Measurements from ENCODE around the gene PLXND1.
"Not testable (repeated sequence)": the region's sequence is repeated elsewhere in the genome, so short reads cannot be mapped to it uniquely, and the experiment has no call there.

Gene PLXND1

GRCh38 chr3:129612534-129613366 is 6.3 kb upstream of the PLXND1 start:
- no peak for DNase-seq

- no peak for DNase-seq
Measured at GRCh38 chr3:129611812-129612533, 5.5 kb upstream of the PLXND1 start.

- DNase-seq, result no peak
Measured at GRCh38 chr3:129611446-129611800, 4.9 kb upstream of the PLXND1 start.

DNA sequence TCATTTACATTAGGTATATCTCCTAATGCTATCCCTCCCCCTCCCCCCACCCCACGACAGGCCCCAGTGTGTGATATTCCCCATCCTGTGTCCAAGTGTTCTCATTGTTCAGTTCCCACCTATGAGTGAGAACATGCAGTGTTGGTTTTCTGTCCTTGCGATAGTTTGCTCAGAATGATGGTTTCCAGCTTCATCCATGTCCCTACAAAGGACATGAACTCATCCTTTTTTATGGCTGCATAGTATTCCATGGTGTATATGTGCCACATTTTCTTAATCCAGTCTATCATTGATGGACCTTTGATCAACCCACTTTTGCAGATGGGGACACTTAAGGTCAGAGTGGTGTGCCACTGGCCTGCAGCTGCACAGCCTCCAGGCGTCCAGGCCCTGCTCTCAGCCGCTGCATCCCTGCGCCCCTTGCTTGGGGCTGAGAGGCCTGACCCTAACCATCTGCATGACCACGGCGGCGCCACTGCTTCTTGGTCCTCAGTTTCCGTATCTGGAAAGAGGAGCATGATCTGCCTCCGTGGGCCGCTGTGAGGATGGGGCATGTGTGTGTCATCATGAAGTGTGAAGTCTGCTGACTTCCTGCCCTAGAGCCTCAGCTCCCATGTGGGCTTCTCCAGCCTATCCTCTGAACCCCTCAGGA is 4.4 kb upstream of the PLXND1 start:
- DNase-seq, result not testable (repeated sequence)

- no peak for DNase-seq
Measured at GRCh38 chr3:129610276-129610675, 3.8 kb upstream of the PLXND1 start.

DNA sequence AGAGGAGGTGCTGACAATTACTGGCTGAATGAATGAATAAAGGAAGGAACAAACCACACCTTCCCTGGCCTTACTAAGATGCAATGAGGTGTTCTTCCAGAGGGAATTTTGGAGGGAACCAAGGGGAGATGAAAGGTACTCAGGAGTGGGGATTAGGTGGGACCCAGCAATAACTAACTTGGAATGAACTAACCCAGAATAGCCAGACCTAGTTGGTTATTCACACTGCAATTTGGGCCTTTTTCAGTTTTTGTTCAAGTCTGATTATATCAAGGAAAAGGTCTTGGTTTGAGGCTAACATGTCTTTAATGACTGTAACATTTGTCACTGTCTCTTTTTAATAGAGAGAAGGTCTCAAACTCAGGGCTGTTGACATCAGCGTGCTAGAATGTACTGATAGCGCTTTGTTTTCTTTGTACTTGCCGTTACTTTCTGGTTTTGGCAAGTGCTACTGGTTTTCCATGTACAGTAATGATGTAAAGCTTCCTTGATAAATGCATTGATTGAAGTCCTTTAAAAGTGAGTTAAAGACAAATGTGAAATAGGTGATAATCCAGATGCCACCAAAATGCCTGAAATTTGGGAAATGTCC is 3.2 kb upstream of the PLXND1 start:
- DNase-seq, result no peak

DNA sequence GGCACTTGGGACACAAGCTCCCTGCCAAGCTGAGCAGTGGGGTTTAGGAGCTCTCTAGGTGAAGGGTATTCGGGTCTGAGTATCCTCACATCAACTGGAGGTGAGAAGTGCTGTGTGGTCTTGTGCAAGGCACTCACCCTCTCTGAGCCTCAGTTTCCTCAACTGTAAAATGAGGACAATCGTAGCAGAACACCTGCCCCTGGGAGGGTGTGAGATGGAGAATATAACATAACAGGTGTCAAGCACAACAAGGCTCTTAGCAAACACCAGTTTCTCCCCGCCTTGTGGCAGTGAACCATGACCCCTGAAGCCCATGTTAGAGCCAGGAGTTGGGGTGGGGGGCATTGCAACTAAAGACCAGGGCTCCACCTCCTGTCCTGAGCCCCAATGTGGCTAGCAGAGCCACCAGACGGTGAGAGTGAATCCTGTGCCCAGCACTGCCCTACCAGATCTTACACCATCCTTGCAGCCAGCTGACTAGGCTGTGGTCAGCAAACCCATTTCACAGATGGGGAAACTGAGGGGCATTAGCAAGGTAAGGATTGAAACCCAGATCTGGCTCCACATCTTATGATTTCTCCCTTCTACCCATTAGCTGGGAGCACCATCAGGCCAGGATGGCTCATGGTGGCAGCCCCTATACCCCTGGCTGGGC is 2.6 kb upstream of the PLXND1 start:
- no peak for DNase-seq

GRCh38 chr3:129608087-129608935 is 1.8 kb upstream of the PLXND1 start:
- no peak for DNase-seq

GRCh38 chr3:129607391-129608068 is 1.1 kb upstream of the PLXND1 start:
- DNase-seq, result no peak

DNA sequence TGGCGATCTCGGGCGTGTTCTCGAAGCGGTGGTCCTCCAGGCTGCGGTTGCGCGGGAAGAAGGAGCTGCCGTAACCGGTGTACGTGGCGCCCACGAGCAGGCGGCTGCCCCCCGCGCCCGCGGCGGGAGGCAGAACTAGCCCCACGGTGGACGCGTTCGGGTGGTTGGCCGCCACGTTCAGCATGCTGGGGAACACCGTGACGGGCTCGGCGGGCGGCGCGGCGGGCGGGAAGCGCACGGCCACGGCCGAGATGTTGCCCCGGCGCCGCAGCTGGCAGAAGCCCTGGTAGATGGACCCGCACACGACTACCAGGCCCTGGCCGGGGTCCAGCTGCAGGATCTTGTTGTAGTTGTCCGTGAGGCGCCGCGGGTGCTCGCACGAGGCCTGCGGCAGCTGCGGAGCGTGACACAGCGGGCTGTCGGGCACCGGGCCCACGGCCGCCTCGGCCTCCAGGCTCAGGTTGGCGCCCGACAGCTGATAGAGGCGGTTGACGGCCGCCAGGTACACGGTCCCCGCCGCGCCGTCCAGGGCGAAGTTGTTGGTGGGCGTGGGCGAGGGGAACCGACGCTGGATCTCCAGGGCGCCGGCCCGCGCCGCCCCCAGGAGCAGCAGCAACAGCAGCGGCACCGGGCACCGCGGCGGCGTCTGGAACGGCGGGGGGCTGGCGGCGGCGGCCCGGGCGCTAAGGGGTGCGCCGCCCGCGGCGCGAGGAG is 397 bp downstream of the PLXND1 start:
- peak; percentile 67 for DNase-seq

- DNase-seq, result peak; percentile 78
Measured at GRCh38 chr3:129605203-129605921, 1.1 kb downstream of the PLXND1 start.

DNA sequence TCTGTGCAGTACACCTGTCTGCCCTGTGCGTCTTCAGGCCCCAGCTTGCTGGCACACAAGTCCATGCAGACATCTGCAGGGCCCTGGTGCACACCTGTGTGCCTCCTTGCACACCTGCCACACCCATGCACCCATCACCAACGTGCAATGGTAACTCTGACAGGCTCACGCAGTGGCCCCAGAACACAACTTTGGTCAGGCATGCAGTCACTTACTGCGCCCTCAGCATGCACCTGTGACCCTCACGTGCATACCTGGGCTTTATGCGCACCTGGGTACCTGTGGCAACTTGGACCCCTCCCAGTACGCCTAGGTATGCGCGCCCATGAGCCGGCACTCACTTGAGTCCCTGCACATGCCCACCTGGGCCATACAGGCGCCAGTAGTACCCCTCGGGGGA is 1.7 kb downstream of the PLXND1 start:
- DNase-seq, result no peak

GRCh38 chr3:129603991-129604749 is 2.3 kb downstream of the PLXND1 start:
- no peak for DNase-seq

GRCh38 chr3:129603561-129603942 is 2.9 kb downstream of the PLXND1 start:
- no peak for DNase-seq

DNA sequence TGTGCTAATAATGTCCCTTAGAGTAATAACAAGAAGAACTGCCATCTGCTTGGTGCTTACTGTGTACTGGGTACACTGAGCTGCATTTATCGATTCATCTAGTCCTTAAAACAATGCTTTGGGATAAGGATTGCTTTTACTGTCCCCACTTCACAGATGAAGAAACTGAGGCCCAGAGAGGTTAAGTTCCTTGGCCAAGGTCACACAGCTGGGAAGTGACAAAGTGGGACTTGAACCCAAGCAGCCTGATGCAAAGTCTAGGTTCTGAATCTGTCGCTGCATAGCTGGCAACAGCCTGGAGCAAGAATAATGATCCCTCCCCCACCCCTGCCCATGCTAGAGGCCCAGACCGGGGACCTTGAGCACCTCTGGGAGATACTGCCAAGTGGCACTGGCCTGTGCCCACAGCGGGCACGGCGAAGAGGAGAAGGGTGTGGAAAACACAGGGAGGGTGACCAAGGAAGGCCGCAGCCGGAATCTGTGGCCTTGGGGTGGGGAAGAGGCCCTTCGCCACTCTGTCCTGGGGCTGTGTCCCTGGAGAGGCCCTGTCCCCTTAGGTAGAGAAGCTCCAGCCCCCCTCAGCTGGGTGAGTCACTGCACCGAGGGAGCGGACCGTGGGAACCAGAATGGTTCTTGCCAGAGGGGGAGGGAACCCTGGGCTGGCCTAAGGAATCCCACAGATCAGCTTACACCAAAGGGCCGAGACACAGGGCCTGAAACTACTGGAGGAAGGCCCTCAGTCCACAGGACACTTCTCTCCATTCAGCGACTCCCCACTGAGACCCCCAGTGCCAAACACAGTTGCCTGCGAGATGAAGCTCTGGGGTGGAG is 3.5 kb downstream of the PLXND1 start:
- DNase-seq, result no peak

GRCh38 chr3:129602309-129602708 is 4.2 kb downstream of the PLXND1 start:
- no peak for DNase-seq

DNA sequence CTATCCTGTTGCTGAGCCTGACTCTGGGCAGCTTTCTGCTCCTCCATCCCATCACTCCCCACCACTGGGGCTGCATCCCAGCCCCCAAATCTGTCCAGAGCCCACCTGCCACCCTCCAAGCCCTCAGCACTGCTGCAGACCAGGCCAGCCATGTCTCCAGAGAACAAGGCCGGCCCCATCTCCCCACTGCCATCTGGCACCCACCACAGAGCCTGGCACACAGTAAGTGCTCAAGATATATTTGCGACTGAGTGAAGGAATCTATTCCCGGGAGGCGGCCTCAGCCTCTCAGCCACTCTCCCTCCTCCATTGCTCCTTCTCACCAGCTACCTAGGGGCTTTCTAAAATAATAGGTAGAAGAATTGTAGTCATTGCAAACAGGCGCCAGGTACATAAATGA is 4.8 kb downstream of the PLXND1 start:
- DNase-seq, result no peak

DNA sequence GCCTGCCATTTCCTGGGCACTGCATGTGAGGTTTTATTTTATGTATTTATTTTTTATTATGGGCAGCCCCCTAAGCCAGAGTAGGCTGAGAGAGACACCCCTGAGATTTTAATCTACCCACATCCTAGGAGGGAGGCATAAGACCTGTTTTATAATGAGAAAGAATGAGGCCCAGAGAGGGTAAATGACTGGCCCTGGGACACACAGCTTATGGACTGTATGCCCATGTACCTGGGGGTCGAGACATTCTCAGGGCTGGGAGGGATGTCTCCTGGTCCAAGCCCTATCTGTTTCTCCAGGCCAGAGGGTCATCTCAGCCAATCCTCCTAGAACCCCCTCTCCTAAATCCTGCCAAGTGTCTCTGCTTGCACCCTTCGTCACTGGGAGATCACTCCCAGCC is 6.1 kb downstream of the PLXND1 start:
- no peak for DNase-seq

Data from activated CD8-positive, alpha-beta memory T cell treated with anti-CD3 and anti-CD28 coated beads for 24 hours (primary cell).